GM10248 (cell line): ENCODE measurements around the gene TSPAN3.

Source experiments
- CTCF ChIA-PET: fragments of 300-600 bp; sonication (Branson Sonifier 250); formaldehyde crosslinking; extraction: SDS; loops from one replicate; lab custom pipeline; 2021; ENCODE audit warnings: antibody characterized with exemption; lab: Yijun Ruan, JAX
- POLR2A ChIA-PET: fragments of 350-650 bp; sonication (Branson Sonifier 250); formaldehyde crosslinking; extraction: SDS; loops from one replicate; lab custom pipeline; 2020; ENCODE audit warnings: antibody characterized with exemption; lab: Yijun Ruan, JAX
- DNase-seq: peaks from one replicate; pipeline ENCODE4 v3.0.0; 2012; ENCODE audit errors: extremely low spot score
- TF ChIP-seq, protein P1 (sequence below): IDR thresholded peaks from 2 replicates; pipeline ENCODE4 v1.5.1; 2012; ENCODE audit warnings: mild to moderate bottlenecking, low read depth; ENCODE audit errors: extremely low read depth, missing control alignments, control extremely low read depth

TSPAN3 gene

DNA sequence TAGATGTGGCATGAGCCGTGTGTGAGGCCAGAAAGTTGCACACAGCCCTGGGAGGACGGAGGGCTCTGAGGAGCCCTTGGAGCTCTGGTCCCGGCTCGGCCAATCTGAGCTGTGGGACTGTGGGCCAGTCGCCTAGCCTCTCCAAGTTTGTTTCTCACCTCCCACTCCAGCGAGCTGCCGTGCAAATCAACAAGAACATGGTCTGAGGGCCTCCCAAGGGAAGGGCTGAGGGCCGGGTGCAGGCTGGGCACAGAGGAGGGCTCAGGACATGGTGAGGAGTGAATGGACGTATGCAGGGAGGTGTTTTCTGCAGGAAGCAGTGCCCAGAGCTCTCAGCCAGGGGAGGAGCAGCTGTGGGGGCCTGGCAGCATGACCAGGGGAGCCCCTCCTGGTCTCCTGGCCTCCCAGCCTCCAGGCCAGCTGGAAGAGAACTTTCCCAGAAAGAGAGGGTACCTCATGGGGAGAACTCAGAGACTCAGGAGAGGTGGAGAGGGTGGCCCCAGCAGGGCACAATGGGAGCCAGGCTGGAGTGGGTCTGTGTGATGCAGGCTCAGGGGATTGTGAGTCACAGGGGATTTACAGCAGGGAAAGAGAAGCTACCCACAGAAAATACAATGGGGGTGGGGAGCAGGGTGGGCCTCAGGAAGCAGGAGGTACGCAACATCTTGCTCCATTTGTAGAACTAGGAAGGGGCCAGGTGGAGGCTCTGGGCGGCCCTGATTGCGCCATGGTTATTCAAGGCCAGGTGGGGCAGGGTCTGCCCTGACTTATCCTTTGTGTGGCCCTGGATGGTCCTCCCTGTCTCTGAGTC is 51.2 kb downstream of the TSPAN3 start:
- ChIA-PET POLR2A (no interaction called here), CTCF (interaction anchor here (1.0 to 1.6 kb wide), 6 partner anchors 12 to 524 kb away, joined by 3 to 5 read pairs (median 4); no protein-coding TSS in a partner anchor)
- TF ChIP-seq, protein P1, sequence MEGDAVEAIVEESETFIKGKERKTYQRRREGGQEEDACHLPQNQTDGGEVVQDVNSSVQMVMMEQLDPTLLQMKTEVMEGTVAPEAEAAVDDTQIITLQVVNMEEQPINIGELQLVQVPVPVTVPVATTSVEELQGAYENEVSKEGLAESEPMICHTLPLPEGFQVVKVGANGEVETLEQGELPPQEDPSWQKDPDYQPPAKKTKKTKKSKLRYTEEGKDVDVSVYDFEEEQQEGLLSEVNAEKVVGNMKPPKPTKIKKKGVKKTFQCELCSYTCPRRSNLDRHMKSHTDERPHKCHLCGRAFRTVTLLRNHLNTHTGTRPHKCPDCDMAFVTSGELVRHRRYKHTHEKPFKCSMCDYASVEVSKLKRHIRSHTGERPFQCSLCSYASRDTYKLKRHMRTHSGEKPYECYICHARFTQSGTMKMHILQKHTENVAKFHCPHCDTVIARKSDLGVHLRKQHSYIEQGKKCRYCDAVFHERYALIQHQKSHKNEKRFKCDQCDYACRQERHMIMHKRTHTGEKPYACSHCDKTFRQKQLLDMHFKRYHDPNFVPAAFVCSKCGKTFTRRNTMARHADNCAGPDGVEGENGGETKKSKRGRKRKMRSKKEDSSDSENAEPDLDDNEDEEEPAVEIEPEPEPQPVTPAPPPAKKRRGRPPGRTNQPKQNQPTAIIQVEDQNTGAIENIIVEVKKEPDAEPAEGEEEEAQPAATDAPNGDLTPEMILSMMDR = no peak
- no peak for DNase-seq

DNA sequence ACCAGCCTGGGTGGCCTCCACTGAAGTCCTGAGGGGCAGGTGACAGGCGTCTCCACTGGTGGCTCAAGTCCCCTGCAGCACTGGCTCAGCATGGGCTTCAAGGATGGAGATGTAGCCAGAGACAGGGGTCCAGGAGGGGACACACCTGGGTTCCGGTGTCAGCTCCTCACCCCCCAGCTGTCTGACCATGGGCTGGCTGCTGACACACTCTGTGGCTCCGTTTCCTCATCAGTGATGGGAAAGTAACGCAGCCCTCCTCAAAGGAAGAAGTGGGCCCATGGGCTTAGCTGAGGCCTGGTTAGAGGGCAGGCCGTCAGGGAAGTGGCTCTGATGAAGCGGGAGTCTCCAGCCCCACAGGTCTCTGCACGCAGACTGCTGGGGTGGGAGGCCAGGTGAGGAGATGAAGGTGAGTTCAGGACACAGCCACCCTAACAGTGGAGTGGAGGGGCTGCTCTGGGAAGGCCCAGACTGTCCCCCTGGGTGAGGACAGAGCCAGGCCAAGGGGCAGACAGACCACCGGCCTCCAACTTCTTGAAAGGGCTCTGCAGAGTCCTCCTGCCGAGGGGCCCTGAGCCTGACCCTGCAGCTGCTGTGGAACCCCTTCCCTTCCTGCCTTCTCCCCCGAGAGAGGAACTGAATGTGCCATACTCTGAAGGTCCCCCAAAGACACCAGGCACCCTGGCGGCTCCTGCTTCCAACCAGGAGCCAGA is 52.0 kb downstream of the TSPAN3 start:
- POLR2A ChIA-PET = no interaction called here
- CTCF ChIA-PET = interaction anchor here (1.0 to 1.6 kb wide), 5 partner anchors 14 to 524 kb away, joined by 3 to 5 read pairs (median 4); no protein-coding TSS in a partner anchor
- DNase-seq = no peak
- TF ChIP-seq, protein P1 = no peak

DNA sequence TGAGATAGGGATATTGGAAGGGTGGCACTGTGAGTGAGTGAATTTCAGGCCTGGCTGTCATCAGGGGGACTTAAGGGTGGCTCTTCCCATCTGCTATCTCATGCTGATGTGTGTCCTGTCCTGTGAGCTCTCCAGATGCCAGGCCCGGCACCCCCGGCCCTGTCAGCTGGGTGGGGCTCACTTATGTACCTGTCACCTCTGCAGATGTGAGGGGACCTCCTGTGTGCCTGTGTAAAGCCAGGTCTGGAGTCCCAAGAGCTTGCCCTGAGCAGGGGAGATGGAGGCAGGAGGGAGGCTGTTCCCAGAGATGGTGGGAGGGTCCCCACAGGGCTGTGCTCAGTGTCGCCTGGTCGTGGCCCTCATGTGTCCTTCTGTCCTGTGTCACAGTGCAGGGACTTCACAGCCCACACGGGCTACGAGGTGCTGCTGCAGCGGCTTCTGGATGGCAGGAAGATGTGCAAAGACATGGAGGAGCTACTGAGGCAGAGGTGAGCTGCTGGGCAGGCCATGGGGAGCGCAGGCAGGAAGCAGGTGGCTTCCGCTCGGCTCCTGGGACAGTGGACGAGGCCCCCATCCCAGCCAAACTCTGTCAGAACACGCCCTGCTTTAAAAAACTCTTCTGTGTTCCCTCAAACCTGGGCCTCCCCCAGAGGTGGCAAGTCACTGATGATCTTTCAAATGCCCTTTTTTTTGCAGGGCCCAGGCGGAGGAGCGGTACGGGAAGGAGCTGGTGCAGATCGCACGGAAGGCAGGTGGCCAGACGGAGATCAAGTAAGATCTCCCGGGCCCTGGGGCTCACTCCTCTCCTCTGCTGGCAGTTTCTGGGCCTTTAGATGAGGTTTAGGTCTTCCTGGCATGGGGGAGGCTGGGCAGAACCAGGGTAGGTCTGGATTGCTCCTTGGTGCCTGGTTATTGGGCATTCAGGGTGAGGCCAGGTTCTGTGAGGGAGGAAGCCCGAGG is 52.9 kb downstream of the TSPAN3 start:
- ChIA-PET CTCF (interaction anchor here (1.0 to 2.6 kb wide), 4 partner anchors 12 to 525 kb away, joined by 3 to 9 read pairs (median 6); no protein-coding TSS in a partner anchor), POLR2A (no interaction called here)
- TF ChIP-seq, protein P1 = no peak
- DNase-seq = no peak

DNA sequence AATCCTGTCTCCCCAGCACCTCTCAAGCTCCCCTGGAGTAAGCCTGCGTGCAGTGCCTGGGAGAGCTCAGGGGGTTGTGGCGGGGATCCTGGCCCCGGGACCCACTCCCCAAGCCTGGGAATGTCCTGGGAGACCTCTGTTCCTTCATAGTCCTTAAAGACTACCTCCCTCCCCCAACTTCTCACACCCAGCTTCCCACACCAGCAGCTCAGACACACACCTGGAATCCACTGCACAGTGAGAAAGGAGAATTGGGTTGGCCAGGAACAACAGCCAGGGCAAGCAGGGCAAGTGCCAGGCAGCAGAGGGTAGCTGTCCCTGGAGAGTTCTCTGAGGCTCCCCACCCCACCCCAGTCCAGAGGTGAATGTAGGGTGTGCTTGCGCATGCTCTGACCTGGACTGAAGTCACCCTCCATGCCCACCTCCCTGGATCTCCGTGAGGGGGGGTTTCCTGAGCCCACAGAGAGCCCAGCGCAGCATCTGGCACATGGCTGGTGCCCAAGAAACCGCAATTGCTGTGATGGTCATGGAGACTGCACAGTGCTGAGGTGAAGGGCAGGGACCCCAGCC is 53.7 kb downstream of the TSPAN3 start:
- TF ChIP-seq, protein P1 = no peak
- no peak for DNase-seq
- POLR2A ChIA-PET = no interaction called here
- CTCF ChIA-PET = interaction anchor here (1.0 to 2.6 kb wide), 4 partner anchors 7 to 526 kb away, joined by 3 to 9 read pairs (median 6); no protein-coding TSS in a partner anchor

DNA sequence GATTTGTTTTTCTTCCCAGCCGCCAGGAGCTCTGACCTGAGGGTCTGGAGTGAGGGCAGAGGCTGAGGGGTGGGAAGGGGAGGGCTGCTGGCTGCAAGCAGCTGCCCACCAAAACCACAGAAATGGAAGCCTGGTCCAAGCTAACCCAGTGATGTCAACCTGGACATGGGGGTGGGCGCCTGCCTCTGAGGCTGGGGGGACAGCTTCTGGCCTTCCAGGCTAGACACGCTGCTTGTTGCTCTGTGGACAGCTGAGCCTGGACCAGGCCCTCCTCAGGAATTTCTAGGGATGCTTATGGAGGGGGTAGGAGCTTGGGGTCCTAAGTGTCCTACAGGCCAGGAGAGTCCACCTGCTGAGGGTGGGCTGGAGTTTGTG is 54.6 kb downstream of the TSPAN3 start:
- TF ChIP-seq, protein P1 = no peak
- no peak for DNase-seq
- ChIA-PET CTCF (interaction anchor here (0.8 to 2.6 kb wide), 6 partner anchors 8 to 527 kb away, joined by 3 to 9 read pairs (median 4); no protein-coding TSS in a partner anchor), POLR2A (no interaction called here)
